ENCODE results near the gene TANGO2. TPM values are rescaled to one million over a fixed set of nuclear protein-coding genes. Genes with fewer than 3 reads are reported as not detected.

The TANGO2 gene
- total and polyA plus RNA-seq, 9 of the 15 experiments (the other 6 are each of a cell fraction or from before 2014, with no cell fraction given) = 15.5 to 94.9 (median 70.1) TPM

GRCh38 chr22:19998991-19999820 lies 21.7 kb upstream of the TANGO2 start (continued):
- TF ChIP-seq PTTG1 (tag; IDR thresholded peaks at IDR 0.05; ENCODE audit: low read depth) (no peak), CBFA2T2 (conservative IDR thresholded peaks at IDR 0.05) (no peak), ZFP36 (IDR thresholded peaks at IDR 0.05; ENCODE audit: low read depth, low read length, partially characterized antibody) (no peak), RAD51 (IDR thresholded peaks at IDR 0.05; ENCODE audit: borderline replicate concordance, low read depth) (no peak), SRSF1 (IDR thresholded peaks at IDR 0.05; ENCODE audit: low read depth, low read length) (no peak), ZNF274 (IDR thresholded peaks at IDR 0.05; ENCODE audit: borderline replicate concordance, low read depth, low read length) (no peak), SAP30 (IDR thresholded peaks at IDR 0.05; ENCODE audit: borderline replicate concordance, insufficient read depth, low read depth, low read length, poor library complexity, severe bottlenecking) (no peak), BCOR (IDR thresholded peaks at IDR 0.05) (no peak), CREM (IDR thresholded peaks at IDR 0.05; ENCODE audit: low read depth) (no peak), KDM5B (IDR thresholded peaks at IDR 0.05; ENCODE audit: insufficient replicate concordance, low read depth, low read length) (peak; percentile 9), RFX5 (IDR thresholded peaks at IDR 0.05; ENCODE audit: low read depth, low read length) (no peak), JUNB (CRISPR knock-in tag; conservative IDR thresholded peaks at IDR 0.05) (0 out of 2 replicates have a peak, but pooled peaks have one; percentile 2), CBX3 (IDR thresholded peaks at IDR 0.05; ENCODE audit: borderline replicate concordance in 1 of 2, low read length in 2 of 2) (peak in 1 of 2 experiments; percentile 11; a peak in 1 of 3 replicates), TEAD4 (IDR thresholded peaks at IDR 0.05; ENCODE audit: low read length) (no peak), TEAD4 (CRISPR knock-in tag; IDR thresholded peaks at IDR 0.05; ENCODE audit: borderline replicate concordance) (no peak)
- TF ChIP-seq, protein P1, sequence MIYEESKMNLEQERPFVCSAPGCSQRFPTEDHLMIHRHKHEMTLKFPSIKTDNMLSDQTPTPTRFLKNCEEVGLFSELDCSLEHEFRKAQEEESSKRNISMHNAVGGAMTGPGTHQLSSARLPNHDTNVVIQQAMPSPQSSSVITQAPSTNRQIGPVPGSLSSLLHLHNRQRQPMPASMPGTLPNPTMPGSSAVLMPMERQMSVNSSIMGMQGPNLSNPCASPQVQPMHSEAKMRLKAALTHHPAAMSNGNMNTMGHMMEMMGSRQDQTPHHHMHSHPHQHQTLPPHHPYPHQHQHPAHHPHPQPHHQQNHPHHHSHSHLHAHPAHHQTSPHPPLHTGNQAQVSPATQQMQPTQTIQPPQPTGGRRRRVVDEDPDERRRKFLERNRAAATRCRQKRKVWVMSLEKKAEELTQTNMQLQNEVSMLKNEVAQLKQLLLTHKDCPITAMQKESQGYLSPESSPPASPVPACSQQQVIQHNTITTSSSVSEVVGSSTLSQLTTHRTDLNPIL (CRISPR knock-in tag; IDR thresholded peaks at IDR 0.05) = no peak
- TF ChIP-seq, protein P2, sequence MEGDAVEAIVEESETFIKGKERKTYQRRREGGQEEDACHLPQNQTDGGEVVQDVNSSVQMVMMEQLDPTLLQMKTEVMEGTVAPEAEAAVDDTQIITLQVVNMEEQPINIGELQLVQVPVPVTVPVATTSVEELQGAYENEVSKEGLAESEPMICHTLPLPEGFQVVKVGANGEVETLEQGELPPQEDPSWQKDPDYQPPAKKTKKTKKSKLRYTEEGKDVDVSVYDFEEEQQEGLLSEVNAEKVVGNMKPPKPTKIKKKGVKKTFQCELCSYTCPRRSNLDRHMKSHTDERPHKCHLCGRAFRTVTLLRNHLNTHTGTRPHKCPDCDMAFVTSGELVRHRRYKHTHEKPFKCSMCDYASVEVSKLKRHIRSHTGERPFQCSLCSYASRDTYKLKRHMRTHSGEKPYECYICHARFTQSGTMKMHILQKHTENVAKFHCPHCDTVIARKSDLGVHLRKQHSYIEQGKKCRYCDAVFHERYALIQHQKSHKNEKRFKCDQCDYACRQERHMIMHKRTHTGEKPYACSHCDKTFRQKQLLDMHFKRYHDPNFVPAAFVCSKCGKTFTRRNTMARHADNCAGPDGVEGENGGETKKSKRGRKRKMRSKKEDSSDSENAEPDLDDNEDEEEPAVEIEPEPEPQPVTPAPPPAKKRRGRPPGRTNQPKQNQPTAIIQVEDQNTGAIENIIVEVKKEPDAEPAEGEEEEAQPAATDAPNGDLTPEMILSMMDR (IDR thresholded peaks at IDR 0.05 in 2 of 3, conservative IDR thresholded peaks at IDR 0.05 in 1 of 3; ENCODE audit: insufficient read depth in 2 of 3, low read depth in 1 of 3, low read length in 3 of 3) = peak in 1 of 3 experiments; percentile 16; a peak in 1 of 6 replicates
- TF ChIP-seq, protein P3, sequence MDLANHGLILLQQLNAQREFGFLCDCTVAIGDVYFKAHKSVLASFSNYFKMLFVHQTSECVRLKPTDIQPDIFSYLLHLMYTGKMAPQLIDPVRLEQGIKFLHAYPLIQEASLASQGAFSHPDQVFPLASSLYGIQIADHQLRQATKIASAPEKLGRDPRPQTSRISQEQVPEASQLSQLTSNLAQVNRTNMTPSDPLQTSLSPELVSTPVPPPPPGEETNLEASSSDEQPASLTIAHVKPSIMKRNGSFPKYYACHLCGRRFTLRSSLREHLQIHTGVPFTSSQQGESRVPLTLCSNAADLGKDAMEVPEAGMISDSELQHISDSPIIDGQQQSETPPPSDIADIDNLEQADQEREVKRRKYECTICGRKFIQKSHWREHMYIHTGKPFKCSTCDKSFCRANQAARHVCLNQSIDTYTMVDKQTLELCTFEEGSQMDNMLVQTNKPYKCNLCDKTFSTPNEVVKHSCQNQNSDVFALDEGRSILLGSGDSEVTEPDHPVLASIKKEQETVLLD (IDR thresholded peaks at IDR 0.05) = no peak

All from K562 (cell line).